Astrocyte (in vitro differentiated cells and primary cell): ENCODE results near the gene DENND11. TPM values are rescaled to one million over a fixed set of nuclear protein-coding genes. Genes with fewer than 3 reads are reported as not detected.

Source experiments
- DNase-seq: peaks from one replicate; pipeline ENCODE4 v3.0.0-alpha.2; 2010; ENCODE audit warnings: low read depth
- FAIRE-seq: peaks from 2 replicates; lab custom pipeline; 2011; peaks lifted over from hg19 to GRCh38; lab: Jason Lieb, UNC
- H2AFZ ChIP-seq: 2 replicates; pipeline ENCODE4 v1.6.0; 2012; ENCODE audit warnings: low read depth, low read length, inconsistent platforms
- H3K27ac ChIP-seq: 2 replicates; pipeline ENCODE4 v1.5.1; 2011; ENCODE audit warnings: low read depth, low read length, inconsistent platforms
- H3K27me3 ChIP-seq: 2 replicates; pipeline ENCODE4 v1.6.0; 2011; ENCODE audit warnings: low read length, inconsistent platforms; ENCODE audit not compliant: insufficient read depth
- H3K36me3 ChIP-seq: 2 replicates; pipeline ENCODE4 v1.5.1; 2011; ENCODE audit warnings: low read length, inconsistent platforms; ENCODE audit not compliant: insufficient read depth
- H3K4me1 ChIP-seq: 2 replicates; pipeline ENCODE4 v1.5.1; 2011; ENCODE audit warnings: low read length, inconsistent platforms; ENCODE audit not compliant: insufficient read depth
- H3K4me2 ChIP-seq: 2 replicates; pipeline ENCODE4 v1.6.0; 2012; ENCODE audit warnings: low read length, inconsistent platforms
- H3K4me3 ChIP-seq: 2 replicates; pipeline ENCODE4 v1.5.1; 2011; ENCODE audit warnings: low read depth, mild to moderate bottlenecking, low read length, inconsistent platforms; ENCODE audit not compliant: insufficient read depth
- H3K79me2 ChIP-seq: 2 replicates; pipeline ENCODE4 v1.6.0; 2012; ENCODE audit warnings: mild to moderate bottlenecking, low read length, inconsistent platforms; ENCODE audit not compliant: insufficient read depth
- H3K9ac ChIP-seq: 2 replicates; pipeline ENCODE4 v1.6.0; 2012; ENCODE audit warnings: mild to moderate bottlenecking, low read length, inconsistent platforms
- H3K9me3 ChIP-seq: 2 replicates; pipeline ENCODE4 v1.5.1; 2012; ENCODE audit warnings: low read depth, mild to moderate bottlenecking, low read length, inconsistent platforms; ENCODE audit not compliant: insufficient read depth
- H4K20me1 ChIP-seq: 2 replicates; pipeline ENCODE4 v1.6.0; 2012; ENCODE audit warnings: low read length, inconsistent platforms; ENCODE audit not compliant: insufficient read depth
- H3K27ac Mint-ChIP-seq: one replicate; pipeline ENCODE4 v1.8.0; 2021; ENCODE audit warnings: mild to moderate bottlenecking, mixed read lengths; ENCODE audit not compliant: unreplicated experiment
- H3K27me3 Mint-ChIP-seq: one replicate; pipeline ENCODE4 v1.8.0; 2021; ENCODE audit warnings: low read depth, mixed read lengths; ENCODE audit not compliant: unreplicated experiment
- H3K36me3 Mint-ChIP-seq: one replicate; pipeline ENCODE4 v1.8.0; 2021; ENCODE audit warnings: low read depth, mixed read lengths; ENCODE audit not compliant: unreplicated experiment
- H3K4me1 Mint-ChIP-seq: one replicate; pipeline ENCODE4 v1.8.0; 2021; ENCODE audit warnings: low read depth, mixed read lengths; ENCODE audit not compliant: unreplicated experiment
- H3K4me3 Mint-ChIP-seq: one replicate; pipeline ENCODE4 v1.8.0; 2021; ENCODE audit warnings: mild to moderate bottlenecking, moderate library complexity, mixed read lengths; ENCODE audit not compliant: unreplicated experiment
- H3K9me3 Mint-ChIP-seq: one replicate; pipeline ENCODE4 v1.8.0; 2021; ENCODE audit warnings: mild to moderate bottlenecking, mixed read lengths; ENCODE audit not compliant: unreplicated experiment
- EZH2 ChIP-seq: IDR thresholded peaks from 2 replicates; pipeline ENCODE4 v1.6.1; 2012; ENCODE audit warnings: mild to moderate bottlenecking, low read length, inconsistent platforms; ENCODE audit not compliant: insufficient read depth
- total RNA-seq: library from RNA; stranded (reverse); gene quantifications from 2 replicates; pipeline ENCODE4 v1.2.1, GENCODE V29; 2021
- TF ChIP-seq, protein P1 (sequence below): IDR thresholded peaks from 2 replicates; pipeline ENCODE4 v1.5.1; 2011; ENCODE audit warnings: low read depth, mild to moderate bottlenecking, inconsistent platforms, low read length, moderate library complexity; ENCODE audit not compliant: insufficient read depth

DENND11 gene
- total RNA-seq, 1 donor from 2014 or later: 10.5 TPM

DNA sequence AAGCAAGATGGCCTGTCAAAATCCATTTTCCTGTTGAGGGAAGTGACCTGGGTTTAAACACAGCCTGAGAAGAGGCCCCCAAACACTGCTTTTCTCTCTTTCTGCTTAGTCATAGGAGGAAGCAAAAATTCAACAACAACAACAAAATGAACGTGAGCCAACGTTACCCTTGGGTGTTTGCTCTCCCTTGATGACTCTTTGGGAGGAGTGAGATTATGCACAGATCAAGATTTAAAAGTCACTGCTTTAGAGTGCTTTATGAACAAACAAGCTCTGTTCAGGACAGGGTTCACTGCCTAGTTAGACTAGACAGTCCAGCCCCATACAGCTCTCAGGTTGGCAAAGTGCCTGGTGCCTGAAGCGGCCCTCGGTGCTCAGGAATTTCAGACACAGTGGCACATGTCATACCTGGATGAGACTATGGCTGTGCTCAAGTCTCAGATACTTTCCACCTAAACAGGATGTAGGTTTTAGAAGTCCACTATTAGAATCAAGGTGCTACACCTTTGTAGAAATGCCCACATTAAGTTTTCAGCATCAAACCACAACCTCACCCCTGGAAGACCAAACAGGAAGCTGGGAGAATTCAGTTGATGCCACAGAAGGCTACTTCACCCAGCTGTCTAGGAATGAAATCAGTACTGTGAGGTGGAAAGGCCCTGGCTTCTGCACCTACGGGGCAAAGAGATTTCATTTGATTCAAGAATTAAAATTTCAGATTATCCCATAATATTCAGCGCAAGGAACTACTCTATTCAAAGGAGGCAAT is 38.7 kb downstream of the DENND11 start:
- TF ChIP-seq, protein P1, sequence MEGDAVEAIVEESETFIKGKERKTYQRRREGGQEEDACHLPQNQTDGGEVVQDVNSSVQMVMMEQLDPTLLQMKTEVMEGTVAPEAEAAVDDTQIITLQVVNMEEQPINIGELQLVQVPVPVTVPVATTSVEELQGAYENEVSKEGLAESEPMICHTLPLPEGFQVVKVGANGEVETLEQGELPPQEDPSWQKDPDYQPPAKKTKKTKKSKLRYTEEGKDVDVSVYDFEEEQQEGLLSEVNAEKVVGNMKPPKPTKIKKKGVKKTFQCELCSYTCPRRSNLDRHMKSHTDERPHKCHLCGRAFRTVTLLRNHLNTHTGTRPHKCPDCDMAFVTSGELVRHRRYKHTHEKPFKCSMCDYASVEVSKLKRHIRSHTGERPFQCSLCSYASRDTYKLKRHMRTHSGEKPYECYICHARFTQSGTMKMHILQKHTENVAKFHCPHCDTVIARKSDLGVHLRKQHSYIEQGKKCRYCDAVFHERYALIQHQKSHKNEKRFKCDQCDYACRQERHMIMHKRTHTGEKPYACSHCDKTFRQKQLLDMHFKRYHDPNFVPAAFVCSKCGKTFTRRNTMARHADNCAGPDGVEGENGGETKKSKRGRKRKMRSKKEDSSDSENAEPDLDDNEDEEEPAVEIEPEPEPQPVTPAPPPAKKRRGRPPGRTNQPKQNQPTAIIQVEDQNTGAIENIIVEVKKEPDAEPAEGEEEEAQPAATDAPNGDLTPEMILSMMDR: no peak
- TF ChIP-seq EZH2: no peak
- H3K27me3 Mint-ChIP-seq: no peaks in the 10 kb centered on the region
- H3K4me1 ChIP-seq: no peaks in the 10 kb centered on the region
- peaks cover 4% of the 10 kb centered on the region for H3K4me1 Mint-ChIP-seq
- DNase-seq (no peak), FAIRE-seq (no peak)
- H3K36me3 ChIP-seq: peaks cover 6% of the 10 kb centered on the region
- peaks cover 32% of the 10 kb centered on the region for H3K36me3 Mint-ChIP-seq
- H4K20me1 ChIP-seq: no peaks in the 10 kb centered on the region
- H3K9me3 Mint-ChIP-seq: peaks cover 3% of the 10 kb centered on the region
- H3K9ac ChIP-seq: no peak overlapping the region
- H2AFZ ChIP-seq: no peak overlapping the region
- H3K27me3 ChIP-seq: no peaks in the 10 kb centered on the region
- H3K4me3 ChIP-seq: no peak overlapping the region
- no peaks in the 10 kb centered on the region for H3K79me2 ChIP-seq
- no peak overlapping the region for H3K27ac ChIP-seq
- no peak overlapping the region for H3K4me3 Mint-ChIP-seq
- no peaks in the 10 kb centered on the region for H3K9me3 ChIP-seq
- H3K27ac Mint-ChIP-seq: no peak overlapping the region
- no peak overlapping the region for H3K4me2 ChIP-seq

DNA sequence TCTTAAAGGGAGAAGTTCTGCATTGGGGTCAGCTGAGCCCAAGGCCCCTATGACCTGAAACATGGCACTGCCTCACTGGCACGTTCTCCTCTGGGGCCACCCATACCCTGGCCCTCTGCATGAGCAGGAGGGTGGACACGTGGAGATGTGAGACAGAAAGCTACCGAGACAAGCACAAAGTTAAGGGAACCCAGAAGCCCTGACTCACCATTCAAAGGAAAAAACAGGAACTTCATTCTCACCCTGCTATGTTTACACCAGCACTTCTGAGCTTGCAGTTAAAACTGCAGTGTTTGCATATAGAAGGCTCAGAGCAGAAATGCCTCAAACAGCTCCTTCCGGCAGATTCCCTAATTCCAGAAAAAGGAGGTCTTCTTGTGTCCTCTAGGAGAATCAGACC is 41.7 kb downstream of the DENND11 start:
- H3K27me3 Mint-ChIP-seq: no peaks in the 10 kb centered on the region
- Histone ChIP-seq H3K36me3 (peaks cover 6% of the 10 kb centered on the region), H3K4me3 (no peak overlapping the region), H3K9ac (no peak overlapping the region), H4K20me1 (no peaks in the 10 kb centered on the region), H3K27ac (no peak overlapping the region), H3K79me2 (no peaks in the 10 kb centered on the region), H3K27me3 (no peaks in the 10 kb centered on the region), H3K4me1 (no peaks in the 10 kb centered on the region), H3K4me2 (no peak overlapping the region), H2AFZ (no peak overlapping the region), H3K9me3 (no peaks in the 10 kb centered on the region)
- peaks cover 18% of the 10 kb centered on the region for H3K36me3 Mint-ChIP-seq
- no peak overlapping the region for H3K27ac Mint-ChIP-seq
- FAIRE-seq: no peak
- TF ChIP-seq, protein P1: no peak
- no peak for TF ChIP-seq EZH2
- DNase-seq: no peak
- peaks cover 4% of the 10 kb centered on the region for H3K4me1 Mint-ChIP-seq
- H3K9me3 Mint-ChIP-seq: no peaks in the 10 kb centered on the region
- no peak overlapping the region for H3K4me3 Mint-ChIP-seq

DNA sequence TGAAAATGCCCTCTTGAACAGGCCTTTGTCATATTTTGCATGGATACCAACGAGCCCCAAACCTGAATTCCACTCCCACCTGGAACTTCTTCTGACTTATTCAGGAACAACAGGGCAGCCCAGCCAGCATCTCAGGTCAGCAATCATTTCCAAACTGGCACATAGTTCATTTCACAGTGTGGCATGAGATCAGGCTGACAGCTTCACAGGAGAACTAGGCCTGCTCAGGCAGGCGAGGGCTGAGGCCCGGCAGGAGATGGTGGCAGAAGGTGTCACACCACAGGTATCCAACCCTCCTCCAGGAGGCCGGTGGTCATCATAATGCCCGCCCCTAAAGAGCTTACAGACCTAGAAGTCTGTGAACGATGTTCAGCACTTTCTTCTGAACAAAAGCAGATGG is 42.5 kb downstream of the DENND11 start:
- Histone ChIP-seq H4K20me1 (no peaks in the 10 kb centered on the region), H3K27me3 (no peaks in the 10 kb centered on the region), H3K27ac (no peak overlapping the region), H3K4me2 (no peak overlapping the region), H3K79me2 (no peaks in the 10 kb centered on the region), H3K36me3 (peaks cover 6% of the 10 kb centered on the region), H3K9ac (no peak overlapping the region), H3K4me3 (no peak overlapping the region), H3K4me1 (no peaks in the 10 kb centered on the region), H2AFZ (no peak overlapping the region), H3K9me3 (no peaks in the 10 kb centered on the region)
- TF ChIP-seq, protein P1: no peak
- no peak for TF ChIP-seq EZH2
- Mint-ChIP-seq H3K9me3 (no peaks in the 10 kb centered on the region), H3K36me3 (peaks cover 17% of the 10 kb centered on the region), H3K27ac (no peak overlapping the region), H3K27me3 (no peaks in the 10 kb centered on the region), H3K4me1 (peaks cover 6% of the 10 kb centered on the region), H3K4me3 (no peak overlapping the region)
- no peak for DNase-seq
- FAIRE-seq: no peak
